GM19467 (cell line): ENCODE data around the gene LRRC61.

Source experiments
- ATAC-seq: cut with Tn5 transposase; IDR thresholded peaks from one replicate; pipeline ENCODE4 v1.9.1; 2021; ENCODE audit warnings: mild to moderate bottlenecking, moderate library complexity; ENCODE audit not compliant: unreplicated experiment

Gene LRRC61

DNA sequence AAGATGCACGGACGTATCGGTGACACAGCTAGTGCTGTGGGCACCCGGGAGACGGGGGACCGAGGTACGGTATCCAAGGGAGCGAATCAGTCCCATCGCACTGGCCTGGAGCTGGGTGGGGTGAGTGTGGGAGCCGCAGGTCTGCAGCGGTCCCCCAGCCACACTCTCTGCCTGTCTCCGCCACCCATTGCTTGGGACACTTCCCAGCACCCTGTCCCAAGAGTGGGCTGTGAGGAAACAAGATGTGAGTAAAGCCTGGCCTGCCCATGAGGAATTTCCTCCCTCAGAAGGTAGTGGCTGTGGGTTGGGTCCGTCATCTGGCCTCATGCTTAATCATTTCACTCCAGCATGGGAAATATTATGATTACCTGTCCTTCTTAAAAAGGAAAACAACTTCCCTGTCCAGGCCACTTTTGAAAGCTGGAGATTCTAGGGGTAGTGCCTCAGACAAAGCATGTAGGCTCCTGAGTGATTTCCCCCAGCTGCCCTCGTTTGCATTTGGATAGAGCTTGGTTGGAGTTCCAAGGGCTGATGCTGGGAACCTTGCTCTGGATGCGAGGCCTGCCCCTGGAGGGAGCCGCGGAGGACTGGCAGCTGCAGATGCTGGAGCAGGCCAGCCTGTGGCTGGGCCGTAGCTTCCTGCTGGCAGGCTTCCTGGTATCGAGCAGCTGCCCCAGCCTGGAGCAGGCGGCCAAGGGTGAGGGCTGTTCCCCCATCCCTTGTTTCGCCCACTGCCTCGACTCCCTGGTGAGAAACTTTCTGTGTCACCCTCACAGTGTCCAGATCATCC is 6.4 kb downstream of the LRRC61 start:
- no peak for ATAC-seq

DNA sequence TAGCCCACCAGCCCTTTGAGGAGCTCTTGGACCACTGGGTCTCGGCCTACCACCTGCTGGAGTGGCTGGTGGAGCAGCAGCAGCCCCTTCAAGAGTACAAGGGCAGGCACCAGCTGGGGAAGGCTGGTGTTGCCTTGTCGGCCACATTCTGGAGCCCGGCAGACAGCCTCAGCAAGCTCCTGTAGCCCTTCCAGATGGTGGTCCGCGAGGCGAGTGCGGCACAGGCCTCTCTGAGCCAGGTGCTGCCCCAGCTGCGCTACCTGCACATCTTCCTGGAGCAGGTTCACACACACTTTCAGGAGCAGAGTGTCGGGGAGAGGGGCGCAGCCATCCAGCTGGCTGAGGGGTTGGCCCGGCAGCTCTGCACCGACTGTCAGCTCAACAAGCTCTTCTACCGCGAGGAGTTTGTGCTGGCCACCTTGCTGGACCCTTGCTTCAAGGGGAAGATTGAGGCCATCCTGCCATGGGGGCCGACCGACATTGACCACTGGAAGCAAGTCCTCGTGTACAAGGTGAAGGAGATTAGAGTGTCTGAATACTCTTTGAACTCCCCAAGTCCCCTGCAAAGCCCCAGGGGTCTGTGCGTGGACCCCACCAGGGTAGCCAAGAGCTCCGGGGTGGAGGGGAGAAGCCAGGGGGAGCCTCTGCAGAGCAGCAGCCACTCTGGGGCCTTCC is 7.2 kb downstream of the LRRC61 start:
- no peak for ATAC-seq

DNA sequence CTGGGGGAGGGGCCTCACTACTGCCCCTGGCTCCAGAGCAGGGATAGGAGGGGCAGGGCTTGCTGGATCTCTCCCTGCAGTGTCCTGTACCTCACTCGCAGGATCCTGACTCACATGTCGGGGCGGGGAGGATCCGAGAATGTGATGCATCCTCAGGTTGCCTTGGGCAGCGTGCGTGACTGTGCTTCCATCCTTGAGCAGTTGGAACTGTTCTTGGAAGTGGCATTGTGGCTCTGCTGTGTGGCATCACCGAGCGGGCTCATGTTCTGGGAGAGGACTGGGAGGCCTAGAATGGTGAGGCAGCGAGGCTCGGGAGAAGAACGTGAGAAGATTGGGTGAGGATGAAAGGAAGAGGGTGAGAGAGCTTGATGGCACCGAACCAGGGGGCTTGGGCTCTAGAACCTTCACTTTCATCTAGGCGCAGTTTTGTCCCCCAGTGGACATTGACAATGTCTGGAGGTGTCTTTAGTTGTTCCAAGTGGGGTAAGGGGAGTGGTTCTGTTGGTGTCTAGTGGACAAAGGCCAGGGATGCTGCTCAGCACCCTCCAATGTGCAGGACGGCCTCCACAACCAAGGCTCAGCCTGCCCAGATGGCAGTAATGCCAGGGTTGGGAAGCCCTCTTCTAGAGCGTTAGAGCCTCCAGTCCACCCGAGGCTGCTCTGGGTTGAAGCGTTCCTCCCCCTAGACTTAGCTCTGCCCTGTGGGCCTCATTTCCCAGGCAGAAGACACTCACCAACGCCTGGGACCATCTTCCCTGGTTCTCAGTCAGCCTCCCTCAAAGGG is 9.9 kb downstream of the LRRC61 start:
- ATAC-seq: no peak

DNA sequence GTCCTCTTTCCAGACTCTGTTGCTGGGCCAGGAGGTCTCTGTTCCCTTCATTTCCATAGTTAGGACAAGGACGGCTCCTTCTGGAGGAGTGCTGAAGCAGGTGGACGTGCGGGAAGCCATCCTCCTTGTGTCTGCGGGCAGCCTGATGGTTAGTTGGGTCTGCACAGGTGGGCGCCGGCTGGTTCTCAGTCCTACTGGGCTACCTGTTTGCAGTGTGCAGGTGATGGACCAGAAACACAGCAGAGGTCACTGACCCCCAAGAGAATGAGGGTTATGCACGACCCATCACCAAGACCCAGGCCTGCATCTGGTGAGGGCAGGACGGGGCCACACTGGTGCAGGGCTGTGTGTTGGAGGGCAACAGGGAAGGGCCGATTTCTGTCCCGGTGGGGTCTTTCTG is 10.5 kb downstream of the LRRC61 start:
- ATAC-seq: no peak

DNA sequence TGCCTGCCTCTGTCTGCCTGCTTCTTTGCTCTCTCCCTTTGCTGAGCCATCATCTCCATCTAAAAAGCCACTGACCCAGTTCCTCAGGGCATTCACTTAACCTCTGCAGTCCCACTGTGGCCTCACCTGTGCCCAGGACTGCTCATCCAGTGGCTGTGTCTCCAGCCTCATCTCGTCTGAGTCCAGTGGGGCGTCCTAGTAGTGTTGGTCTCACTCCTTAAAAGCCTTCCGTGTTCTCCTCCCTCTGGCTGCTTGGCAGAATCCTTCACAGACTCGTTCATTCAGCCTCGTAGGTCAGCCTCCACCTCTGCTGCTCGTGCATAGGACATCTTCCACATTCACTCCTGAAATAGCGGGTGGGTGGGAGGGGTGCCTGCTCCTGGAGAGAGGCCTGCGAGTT is 11.0 kb downstream of the LRRC61 start:
- ATAC-seq: no peak

DNA sequence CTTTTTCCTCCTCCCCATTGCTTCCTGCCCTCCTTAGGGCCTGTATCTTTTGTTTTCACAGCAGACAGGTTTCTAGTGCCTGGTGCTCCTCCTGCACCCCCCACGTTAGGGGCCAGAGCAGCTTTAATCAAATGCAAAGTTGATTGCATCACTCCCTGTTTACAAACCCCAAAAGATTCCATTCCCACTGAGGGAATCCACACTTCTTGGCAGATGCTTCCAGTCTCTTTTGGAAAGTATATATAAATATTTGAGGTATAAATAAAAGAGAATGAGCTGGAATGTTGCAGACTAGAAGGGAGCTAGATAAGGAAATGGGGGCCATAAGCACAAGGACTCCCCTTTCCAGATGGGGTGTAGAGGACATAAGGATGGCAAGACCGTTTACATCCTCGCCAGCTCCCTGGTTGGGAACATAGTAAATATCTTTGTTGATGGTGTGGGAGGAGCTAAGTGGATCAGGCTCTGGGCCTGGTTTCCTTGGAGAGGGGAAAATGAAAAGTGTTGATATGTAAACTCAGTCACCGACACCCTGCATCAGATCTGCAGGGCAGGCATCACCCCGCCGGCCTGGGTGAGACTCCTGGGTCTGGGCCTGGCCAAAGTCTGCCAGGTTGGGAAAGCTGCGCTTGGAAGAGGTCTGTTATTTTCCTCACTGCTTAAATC is 12.1 kb downstream of the LRRC61 start:
- no peak for ATAC-seq

DNA sequence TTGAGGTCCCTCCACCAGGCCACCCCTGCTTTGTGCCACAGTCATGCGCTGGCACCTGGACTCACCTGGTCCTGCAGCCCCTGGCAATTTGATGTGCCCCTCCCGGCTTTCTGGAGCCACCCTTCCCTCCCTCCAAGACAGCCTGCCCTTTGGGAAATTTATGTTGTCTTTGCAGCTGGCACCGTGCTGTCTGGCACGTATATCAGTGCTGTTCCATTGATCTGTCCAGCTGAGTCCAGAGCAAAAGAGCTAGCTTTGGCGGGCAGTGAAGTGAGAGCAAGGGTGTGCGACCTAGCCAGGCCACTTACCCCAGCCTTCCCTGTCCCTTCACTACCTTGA is 12.6 kb downstream of the LRRC61 start:
- no peak for ATAC-seq

DNA sequence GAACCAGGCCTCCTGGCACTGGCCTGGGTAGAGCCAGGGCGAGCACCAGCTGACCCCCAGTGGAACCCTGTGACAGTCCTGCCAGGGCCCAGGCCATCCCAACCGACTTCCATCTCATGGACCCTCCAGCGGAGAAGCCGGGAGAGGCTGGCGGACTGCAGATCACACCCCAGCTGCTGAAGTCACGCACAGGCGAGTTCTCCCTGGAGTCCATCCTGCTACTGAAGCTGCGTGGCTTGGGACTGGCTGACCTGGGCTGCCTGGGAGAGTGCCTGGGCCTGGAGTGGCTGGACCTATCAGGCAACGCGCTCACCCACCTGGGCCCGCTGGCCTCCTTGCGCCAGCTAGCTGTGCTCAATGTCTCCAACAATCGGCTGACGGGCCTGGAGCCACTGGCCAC is 13.6 kb downstream of the LRRC61 start:
- ATAC-seq: no peak

DNA sequence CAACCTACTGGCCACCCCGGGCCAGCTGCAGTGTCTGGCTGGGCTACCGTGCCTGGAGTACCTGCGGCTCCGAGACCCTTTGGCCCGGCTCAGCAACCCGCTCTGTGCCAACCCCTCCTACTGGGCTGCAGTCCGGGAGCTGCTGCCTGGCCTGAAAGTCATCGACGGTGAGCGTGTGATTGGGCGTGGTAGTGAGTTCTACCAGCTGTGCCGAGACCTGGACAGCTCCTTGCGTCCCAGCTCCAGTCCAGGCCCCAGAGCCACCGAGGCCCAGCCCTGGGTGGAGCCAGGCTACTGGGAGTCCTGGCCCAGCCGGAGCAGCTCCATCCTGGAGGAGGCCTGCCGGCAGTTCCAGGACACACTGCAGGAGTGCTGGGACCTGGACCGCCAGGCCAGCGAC is 14.0 kb downstream of the LRRC61 start:
- ATAC-seq: no peak

DNA sequence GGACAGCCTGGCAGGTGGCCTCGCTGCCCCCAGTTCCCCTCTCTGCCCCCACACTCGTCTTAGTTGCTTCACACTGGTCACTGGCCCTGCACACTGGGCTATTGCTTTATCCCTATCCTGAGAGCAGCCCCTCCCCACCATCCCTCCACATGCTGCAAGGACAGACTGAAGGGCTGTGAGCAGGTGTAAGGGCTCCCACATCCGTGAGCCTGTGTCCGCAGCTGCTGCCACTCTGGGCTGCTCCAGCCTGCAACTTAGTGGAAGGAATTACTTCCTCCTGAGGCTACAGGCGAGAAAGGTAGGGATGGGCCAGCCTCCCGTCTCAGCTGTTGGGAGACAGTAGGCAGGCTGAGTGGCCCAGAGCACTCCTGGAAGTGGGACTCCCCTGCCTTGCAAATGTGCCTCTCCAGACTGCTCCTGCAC is 14.5 kb downstream of the LRRC61 start:
- no peak for ATAC-seq

DNA sequence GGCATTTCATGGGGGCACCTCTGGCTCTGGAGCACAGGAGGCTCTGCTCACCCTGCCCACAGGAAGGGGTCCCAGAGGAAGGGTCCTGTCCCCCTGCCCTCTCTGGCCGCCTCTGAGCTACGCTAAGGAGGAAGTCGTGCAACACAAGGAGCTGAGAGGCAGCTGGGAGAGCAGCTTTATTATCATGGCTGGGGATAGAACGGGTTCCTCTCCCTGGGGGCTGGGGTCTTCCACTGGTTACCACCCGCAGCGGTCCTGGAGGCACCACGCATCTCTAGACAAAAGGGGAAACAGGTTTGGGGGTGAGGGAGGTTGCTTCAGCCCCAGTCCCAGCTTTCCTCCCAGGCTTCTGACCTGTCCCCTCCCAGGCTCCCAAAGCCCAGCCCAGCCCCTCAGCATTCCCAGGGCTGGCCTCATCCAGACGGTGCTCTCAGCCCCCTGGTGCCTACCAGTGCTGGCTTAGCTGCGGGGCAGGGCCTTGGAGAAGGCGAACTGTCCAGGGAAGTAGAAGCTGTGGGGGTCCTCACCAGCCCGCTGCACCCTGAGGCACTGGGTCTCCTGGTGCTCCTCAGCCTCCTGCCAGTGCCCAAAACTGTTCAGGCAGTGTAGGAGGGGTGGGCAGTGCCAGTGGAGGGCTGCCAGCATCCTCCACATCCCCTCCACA is 15.1 kb downstream of the LRRC61 start:
- ATAC-seq: no peak

DNA sequence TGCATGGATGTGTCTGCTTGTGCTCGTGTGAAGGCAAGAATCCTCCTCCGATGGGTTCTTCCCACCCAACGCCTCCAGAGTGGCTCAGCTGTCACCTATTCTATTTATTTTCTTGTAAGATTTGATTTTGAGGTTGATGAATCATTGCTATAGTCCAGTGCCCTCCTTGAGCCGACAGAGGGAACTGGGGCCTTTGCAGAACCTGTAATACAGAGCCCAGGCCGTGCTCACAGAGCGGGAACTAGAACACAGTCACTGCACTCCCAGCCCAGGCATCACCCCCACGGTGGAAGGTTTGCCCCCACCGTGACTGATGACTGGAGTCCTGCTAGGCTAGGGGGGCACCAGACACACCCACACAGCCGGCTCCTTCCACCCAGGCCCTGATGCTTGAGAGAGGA is 16.3 kb downstream of the LRRC61 start:
- no peak for ATAC-seq

DNA sequence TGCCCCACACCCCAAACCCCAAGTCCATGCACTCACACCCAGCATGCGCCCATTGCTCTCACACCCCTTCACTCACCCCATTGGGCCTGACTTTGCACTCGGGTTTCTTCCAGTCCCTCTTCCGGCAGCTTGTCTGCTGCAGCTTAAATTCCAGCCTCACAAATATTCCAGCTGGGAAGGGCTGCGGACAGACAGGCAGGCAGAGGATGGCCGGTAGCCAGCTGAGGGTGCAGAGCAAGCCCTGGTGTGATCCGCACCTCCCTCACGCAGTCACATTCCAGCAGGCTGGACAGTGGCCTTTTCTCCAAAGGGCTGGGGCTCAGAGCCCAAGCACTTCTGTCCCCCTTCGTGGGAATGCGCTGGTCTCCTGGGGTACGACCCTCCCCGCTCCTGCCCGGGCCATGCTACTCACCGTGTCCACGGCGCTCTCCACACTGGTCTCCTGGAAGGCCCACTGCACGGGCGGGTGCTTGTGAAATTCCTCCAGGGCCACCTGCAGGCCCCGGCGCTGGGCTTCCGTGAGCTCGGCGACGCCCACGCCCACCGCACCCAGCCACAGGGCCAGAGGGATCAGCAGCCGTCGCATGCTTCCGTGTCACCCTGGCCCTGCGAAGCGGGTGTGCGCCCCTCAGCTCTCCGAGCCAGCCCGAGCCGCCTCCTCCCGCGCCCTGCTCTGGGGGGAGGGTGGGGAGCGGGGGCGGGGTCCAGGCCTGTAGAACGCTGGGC is 17.0 kb downstream of the LRRC61 start:
- ATAC-seq: no peak

DNA sequence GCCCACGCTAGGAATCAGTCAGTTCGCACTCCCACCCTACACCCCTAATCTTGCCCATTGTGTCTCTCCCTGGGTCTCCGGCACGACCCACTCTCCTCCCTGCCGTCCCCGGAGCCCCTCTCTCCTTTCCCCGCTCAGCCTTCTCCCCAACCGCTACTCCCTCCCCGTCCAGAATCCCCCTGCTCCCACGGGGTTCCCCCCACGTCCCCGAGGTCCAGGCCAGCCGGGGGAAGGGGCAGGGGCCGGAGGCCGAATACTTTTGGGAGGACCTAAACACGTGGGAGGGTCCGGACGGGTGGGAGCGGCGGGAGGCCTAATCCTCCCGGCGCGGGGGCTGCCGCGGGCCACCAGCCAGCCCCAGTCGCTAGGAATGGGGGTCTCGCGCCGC is 17.7 kb downstream of the LRRC61 start:
- no peak for ATAC-seq

DNA sequence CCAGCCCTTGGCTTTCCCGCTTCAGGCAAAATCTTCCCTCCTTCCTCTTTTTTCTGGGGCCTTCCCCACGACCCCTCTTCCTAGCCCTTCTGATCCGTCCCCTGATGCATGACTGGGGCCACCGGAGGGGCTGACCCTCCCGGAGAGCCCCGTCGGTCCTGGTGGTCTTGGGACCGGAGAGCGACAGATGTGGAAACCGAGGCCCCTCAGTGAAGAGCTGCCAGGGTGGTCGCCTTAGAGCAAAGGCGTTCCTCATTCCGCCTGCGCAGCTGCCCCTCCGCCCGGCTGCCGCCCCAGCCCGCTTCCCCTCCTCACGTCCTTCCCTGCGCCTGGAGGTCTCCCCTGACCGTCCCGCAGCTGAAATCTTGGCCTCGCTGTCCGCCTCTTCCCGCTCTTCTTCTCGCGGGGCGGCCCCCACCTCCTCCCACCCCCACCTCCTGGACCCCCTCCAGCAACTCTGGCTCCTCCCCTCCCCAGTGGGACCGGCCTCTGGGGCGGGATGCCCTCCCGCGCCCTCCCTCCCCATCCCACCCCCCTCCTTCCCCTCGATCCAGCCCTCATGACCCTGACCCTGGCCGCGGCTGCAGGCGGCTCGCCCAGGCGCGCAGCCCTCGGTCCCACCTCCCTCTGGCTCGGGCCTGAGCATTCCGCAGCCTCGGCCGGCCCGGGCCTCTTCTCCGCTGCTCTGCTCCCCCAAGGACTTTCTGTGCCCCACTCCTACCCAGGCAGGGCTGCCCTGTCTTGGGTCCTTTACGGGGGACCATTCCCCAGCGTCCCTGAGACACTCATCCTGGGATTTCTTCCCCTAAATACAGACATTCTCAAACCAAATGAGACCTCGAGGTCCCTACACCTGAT is 18.3 kb downstream of the LRRC61 start, which contains the start of gene RARRES2:
Gene RARRES2, minus strand, starts transcription at position 367 of the 858 bp plus-strand sequence. CDS start 1,020 bp downstream, outside the sequence.
- ATAC-seq: no peak

DNA sequence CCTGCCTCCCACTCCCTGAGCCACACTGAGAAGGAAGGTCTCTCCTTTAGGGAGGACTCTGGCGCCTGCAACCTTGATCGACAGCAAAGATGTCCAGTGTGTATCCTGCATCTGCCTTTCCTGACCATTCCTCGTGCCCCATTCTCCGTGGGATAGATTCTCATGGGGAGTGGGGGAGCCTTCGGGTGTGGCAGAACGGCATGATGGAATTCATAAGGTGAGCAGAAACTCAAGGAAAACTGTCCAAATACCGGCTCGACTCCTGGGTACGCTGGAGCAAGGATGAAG is 18.9 kb downstream of the LRRC61 start:
- ATAC-seq: no peak

DNA sequence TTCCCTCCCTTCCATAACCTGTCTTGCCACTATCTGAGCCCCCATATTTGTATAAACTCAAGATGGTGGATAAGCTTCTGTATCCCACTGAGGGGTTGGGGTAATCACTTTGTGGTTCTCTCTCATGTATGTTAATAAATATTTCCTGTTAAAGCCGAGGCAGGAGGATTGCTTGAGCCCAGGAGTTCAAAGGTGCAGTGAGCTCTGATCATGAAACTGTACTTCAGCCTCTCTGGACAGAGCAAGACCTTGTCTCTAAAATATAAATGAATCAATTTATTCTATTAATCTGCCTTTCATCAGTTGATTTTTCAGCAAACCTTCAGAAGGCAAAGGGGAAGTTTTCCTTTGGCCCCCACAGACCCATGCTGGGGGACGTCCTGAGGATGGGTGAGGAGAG is 20.1 kb downstream of the LRRC61 start:
- ATAC-seq: no peak

DNA sequence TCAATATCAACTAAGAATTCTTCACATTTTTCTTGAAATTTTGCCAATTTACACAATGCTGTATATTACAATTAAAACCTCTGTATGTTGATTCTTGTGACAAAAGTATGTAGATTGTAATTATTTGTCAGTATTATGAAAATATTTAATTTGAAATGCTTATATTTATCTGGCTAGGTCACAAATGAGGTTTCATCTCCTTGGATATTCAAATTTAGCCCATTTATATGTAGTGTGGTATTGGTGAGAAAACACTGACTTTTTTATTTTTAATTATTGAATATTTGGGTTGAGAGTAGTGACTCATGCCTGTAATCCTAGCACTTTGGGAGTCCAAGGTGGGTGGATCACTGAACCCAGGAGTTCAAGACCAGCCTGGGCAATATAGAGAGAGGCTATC is 21.1 kb downstream of the LRRC61 start:
- ATAC-seq: no peak

DNA sequence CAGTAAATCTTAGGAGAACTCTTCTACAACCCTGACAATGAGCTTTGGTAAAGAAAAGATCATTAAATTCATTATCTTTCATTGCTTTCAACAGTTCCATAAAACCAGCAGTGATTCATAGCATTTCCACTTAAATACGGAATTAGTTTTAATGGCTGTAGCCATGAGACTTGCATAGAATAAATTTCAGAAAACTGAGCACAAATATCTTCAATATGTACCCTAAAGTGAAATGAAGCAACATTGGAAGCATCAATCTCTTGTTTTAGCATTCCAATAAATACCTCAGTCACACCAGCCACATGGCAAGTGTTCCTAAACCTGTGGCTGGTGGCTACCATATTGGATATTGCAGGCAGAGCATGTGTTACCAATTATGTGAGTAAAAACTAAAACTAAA is 21.9 kb downstream of the LRRC61 start:
- ATAC-seq: no peak
